HG03135 (cell line): ENCODE data around the gene FSIP1.

Experiments
- ATAC-seq: cut with Tn5 transposase; IDR thresholded peaks from one replicate; pipeline ENCODE4 v1.9.1; 2021; ENCODE audit warnings: mild to moderate bottlenecking, moderate library complexity; ENCODE audit not compliant: unreplicated experiment

The FSIP1 gene

DNA sequence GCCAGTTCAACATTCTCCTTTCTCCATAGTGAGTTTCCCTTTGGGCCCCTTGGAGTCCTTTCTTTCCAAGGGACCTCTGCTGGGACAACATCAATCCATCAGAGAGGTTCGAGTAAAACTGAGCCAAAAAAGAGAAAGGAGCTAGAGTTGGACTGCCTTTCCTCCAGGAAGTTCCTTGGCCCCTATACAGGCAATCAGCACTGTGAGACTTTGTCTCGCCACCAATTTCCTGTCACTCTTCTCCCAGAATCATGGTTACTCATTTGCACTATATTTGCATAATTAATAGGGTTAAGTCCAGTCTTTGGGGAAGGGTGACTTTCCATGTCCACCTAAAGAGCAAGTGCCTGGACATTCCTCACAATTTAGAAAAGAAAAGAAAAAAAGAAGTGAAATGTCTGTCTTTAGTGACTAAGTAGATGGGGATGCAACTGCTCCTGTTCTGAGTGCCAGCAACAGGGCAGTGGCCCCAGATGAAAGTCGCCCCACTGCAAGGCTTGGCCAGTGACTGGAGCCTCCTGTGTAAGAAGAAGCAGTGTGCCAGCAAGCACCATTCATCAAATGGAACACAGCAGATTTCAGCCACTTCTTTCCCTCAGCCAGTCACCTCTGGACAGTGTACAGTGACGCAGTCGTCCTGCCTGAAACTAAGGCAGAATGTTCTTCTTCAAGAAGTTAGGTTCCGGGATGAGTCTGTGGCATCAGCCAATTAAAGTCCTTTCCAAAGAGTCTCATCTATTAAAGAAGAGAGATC, 91.6 kb downstream of the FSIP1 start:
- ATAC-seq, result no peak

- no peak for ATAC-seq
Observed at GRCh38 chr15:39687965-39688364, 94.7 kb downstream of the FSIP1 start.

DNA sequence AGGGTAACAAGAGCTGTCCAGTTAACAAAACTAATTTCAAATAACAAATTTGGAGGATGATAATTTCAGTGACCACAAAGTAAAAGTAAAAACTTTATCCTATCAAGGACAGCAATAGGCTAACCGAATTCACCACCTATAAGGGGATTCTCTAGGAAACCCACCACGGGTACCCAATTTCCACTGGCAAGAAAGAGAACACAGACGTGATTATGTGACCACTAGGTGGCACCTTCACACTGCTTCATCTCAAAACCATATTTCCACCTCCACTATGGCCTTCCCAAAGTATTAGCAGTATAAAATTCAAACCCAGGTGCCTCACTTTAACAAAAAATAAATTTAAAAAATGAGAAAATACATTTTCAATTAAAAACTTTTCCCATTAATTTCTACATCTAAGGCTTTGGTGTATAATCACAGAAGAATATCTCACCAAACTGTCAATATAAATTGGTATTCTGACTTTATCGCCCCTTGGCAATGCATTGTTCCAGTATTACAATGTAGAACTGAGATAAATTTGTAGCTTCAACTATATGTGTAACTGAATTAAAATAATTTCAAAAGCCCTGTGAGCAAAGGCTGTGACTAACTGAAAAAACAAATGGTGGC, 96.5 kb downstream of the FSIP1 start:
- no peak for ATAC-seq

- no peak for ATAC-seq
Observed at GRCh38 chr15:39685367-39685766, 97.3 kb downstream of the FSIP1 start.

DNA sequence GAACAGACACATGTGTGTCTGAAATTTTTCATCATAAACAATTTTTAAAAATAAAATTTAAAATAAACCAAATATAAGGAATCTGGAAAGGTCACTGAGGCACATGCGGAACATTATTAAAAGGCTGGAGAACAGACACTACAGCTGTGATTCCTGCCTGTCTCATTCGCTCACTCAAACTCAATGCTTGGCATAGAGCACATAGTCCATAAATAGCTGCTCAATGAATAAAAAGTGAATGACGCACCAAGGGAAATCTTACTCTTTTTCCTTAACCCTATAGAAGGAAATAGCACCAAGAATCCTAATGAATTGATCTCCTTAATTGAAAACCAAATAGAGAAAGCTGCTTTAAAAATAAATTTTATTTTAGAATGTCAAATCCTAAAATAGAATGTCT, 98.4 kb downstream of the FSIP1 start:
- no peak for ATAC-seq

DNA sequence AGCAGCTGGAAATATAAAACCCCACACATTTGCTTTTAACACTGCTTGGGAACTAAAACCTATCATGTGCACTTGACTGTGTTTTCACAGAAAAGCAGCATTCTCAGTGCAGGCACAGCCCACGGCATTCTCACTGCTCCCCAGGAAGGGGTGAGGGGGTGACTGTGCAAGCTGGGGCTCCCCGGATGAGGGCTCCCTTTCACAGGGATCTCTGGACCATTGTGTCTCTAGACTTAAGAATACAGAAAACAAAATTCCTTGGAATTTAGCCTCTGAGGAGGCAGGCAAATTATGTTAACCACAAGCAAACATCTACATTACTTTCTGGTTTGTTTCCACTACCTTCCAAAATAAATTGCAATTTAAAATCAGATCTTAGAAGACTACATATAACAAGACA, 100.3 kb downstream of the FSIP1 start:
- ATAC-seq, result no peak

- no peak for ATAC-seq
Observed at GRCh38 chr15:39680868-39681267, 101.8 kb downstream of the FSIP1 start.

DNA sequence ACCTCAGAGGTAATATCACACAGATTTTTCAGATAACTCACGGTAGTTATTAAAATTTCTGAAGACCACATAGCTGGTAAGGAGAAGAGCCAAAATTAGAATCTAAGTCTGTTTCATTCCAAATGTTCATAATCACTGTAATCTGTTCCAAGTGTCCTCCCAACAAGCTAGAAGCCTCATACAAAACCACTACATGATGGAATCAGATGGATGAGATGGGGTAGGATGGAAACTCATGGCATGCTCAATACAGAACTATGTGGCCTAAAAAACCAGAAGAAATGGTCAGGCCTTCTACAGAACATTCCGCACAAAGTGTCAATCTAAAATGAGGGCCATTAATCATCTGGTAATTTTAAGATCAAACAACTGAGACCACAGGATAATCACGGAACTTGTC, 110.0 kb downstream of the FSIP1 start:
- ATAC-seq, result no peak

DNA sequence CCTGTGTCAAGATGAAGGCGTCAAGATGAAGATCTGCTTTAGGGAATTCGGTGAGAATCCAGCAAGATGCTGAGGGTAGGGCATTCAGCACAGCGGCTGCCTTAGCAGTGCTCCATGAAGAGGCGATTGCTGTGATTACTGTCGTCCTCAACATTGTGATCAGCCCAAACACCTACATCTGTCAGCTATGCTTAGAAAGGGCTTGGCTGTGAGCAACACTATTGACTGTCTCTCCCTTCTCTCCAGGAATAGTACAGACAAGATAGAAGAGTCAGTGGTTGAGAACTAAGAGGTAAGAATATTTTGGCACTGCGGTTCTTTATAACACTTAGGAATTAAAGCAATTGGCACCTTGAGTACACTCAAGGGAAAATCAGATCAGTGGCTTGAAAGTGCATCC, 110.5 kb downstream of the FSIP1 start:
- no peak for ATAC-seq

DNA sequence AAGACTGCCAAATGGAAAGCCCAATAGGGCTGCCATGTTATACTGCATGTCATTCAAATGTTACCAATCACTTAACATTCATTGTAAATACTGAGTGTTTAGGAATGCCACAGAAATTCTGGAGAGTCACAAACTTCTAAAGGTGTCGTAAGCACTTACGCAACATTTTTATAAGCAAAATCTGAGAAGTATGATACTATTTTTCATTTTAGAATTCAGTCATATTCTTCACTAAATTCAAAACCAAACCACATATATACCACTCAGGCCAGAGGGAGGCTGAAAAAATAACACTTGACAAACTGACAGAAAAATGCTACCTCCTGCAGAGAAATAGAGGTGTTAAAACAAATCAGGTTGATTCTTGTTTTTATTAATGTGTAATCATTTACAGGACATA, 112.0 kb downstream of the FSIP1 start:
- ATAC-seq, result no peak

- no peak for ATAC-seq
Observed at GRCh38 chr15:39669661-39670060, 113.0 kb downstream of the FSIP1 start.

DNA sequence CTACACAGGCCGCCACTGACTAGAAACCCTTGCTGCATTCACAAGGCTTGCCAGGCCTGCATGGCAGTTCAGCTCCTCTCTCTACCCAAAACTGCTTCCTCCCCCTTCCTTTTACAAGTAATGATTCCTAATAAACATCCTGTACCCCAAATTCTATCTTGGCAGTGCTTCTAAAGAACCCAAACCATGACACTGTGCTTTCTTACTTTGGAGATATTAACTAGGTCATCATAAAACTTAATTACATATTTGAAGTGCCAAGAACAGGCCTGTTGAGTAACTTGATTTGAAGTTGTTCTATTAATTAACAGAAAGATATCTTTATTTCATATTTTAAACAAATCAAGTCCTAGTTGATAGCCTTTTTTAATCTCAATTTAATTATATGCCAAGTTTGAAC, 113.4 kb downstream of the FSIP1 start:
- ATAC-seq, result no peak

DNA sequence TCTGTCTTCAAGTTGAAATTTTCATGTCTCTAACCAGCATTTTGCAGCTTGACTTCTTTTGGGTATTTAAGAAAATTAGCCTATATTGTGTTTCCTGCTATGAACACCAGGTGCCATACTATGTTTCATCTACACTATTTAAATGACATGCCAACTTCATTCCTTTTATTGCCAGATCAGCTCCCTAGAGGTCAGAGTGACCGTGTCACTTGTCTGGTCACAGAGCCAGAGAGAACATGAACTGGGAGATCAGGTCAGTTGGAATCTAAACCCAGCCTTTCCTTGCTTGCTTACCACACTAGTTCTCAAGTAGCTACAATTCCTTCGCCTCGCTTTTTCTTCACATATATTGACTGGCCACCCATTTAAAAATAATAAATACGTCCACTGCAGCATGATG, 114.2 kb downstream of the FSIP1 start:
- no peak for ATAC-seq

- no peak for ATAC-seq
Observed at GRCh38 chr15:39667382-39668127, 115.1 kb downstream of the FSIP1 start.

DNA sequence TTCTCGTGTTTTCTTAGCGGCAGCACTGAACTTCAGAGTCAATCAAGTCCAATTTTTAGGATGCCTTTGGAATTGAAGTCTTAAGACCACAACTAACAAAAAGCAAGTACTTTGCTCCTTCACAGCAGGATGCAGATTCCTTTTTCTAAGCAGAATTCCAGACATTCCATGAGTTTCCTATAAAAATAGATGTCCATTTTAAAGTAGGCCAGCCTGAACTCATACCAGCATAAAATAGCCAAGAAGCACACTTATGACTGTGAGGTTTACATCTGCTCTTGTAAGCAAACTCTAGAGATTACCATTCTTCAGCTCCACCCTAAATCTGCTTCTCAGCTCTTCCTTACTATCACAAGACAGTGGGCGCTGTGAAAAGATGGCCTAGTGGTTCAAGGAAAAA, 116.0 kb downstream of the FSIP1 start:
- no peak for ATAC-seq

DNA sequence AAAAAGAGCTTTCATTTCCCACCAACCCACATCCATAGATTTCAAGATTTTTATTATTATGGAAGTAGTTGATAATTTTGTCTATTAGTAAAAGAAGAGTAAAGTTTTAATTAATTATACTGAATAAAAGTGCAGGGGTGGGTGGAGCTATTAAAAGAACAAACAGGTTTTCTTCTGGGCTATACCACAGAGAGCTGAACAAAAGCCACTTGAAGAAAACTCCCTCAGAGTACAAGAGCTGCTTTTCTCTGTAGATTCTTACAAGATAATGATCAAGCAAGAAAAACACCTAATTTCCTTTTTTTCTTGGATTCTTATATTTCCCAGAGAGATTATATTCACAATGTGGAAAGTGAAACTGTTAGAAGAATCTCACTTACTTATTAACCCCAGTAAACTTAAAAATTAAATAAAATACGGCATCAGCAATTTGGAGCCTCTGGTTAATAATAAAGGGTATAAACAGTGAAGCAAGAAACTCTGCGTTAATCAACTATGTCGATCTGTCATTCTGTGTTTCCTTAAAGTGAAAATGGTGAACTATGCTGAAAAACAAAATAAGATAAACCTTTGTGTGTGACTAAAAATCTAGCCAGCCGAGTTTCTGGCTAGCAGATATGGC, 116.9 kb downstream of the FSIP1 start:
- ATAC-seq, result no peak

DNA sequence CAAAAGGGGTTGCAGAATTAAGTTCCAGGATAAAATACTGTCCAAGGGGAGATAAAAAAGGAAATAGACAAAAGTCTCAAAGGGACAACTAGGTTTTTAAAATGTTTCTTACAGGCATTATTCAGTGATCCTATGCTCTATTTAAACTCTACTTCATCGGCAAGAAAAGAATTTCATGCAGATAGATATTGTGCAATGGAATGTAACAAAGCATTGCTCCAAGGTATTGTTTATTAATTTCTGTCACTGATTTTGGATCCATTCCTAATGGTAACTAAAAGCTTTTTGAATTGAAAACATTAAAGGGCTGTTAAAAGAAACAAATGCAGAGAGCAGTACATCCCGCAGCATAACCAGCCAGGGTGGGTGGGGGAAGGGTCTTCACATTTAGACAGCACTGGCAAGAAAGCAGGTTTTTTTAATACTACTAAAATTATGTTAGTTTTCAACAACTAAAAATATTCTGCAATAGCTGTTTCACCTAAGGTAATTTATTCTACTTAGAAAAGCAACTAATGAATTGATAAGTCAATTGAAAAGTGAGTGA, 118.9 kb downstream of the FSIP1 start:
- no peak for ATAC-seq

DNA sequence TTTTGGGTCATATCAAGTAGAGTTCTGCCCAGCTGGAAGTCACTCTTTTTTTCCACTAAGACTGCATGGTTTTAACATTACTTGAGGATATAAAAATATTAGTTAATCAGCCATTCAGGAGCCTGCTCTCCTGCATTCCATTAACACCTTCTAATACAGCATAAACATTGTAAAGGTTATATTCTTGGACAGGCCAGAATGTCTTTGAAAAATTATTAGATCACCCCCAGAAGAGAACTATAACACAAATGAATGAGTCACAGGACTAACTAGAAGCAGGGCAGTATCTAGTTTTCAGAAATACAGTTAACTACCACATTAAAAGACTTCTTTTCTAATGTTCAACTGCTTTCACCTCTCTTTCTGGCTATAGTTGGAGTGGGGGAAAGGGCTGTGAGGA, 120.9 kb downstream of the FSIP1 start:
- no peak for ATAC-seq

DNA sequence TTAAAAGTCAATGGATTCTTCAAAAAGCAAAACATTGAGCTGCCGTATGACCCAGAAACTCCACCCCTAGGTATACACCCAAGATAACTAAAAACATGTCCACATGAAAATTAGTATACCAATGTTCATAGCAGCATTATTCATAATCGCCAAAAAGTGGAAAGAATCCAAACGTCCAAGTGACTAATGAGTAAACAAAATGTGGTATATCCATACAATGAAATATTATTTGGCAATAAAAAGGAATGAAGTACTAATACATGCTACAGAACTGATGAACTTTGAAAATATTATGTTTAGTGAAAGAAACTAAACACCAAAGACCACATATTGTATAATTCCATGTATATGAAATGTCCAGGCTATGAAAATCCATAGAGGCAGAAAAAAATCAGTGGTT, 123.9 kb downstream of the FSIP1 start:
- no peak for ATAC-seq

DNA sequence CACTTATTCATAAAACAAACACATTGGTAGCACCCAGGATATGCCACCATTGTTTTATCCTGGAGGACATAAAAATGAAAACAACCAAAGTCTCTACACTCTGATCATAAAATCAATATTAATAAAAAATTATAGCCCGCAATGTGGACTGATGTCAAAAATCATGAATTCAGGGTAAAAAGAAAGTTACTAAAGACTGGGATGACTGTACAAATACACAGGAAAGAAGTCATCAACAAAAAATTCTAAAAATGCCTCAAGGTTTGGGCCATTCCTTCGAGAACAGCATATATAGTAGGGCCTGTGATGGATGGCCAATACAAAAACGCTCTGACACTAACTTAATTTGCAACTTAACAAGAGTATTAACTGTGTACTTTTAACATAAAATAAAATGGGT, 125.0 kb downstream of the FSIP1 start:
- no peak for ATAC-seq

- ATAC-seq, result no peak
Observed at GRCh38 chr15:39657181-39657580, 125.5 kb downstream of the FSIP1 start.
